ENCODE results near the gene PCDHGA8. TPM values are rescaled to one million over a fixed set of nuclear protein-coding genes. Genes with fewer than 3 reads are reported as not detected.

Gene PCDHGA8
- total RNA-seq, 1 donor from 2014 or later: 2.0 TPM

GRCh38 chr5:141417494-141418172 is 25.2 kb downstream of the PCDHGA8 start, which contains the start of gene PCDHGB7:
Gene PCDHGB7 (plus strand): TSS chr5:141417677. CDS start chr5:141417860, 183 bp downstream.

DNA sequence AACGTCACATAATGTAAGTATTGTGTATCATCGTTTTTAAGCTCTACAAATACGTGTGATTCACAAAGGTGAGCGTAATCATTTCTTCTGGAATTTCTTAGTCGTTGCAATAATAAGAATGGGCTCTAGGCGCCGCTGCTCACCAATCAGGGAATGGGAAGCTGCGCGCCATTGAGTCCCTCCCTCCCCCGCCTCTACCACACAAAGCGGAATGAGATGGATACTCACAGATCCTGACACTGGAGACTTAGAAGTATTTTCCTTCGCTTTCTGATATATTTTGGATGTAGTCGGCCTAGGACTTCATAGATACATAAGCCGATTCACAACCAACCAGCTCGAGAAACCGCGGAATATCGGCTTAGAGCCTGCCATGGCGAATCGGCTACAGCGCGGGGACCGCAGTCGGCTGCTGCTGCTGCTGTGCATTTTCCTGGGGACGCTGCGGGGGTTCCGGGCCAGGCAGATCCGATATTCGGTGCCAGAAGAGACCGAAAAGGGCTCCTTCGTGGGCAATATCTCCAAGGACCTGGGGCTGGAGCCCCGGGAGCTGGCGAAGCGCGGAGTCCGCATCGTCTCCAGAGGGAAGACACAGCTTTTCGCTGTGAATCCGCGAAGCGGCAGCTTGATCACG is 28.5 kb downstream of the PCDHGA8 start, which contains the start of gene PCDHGA11:
PCDHGA11 (plus strand) TSS at position 197 of the 634 bp plus-strand sequence; CDS start at position 374, 177 bp downstream.

DNA sequence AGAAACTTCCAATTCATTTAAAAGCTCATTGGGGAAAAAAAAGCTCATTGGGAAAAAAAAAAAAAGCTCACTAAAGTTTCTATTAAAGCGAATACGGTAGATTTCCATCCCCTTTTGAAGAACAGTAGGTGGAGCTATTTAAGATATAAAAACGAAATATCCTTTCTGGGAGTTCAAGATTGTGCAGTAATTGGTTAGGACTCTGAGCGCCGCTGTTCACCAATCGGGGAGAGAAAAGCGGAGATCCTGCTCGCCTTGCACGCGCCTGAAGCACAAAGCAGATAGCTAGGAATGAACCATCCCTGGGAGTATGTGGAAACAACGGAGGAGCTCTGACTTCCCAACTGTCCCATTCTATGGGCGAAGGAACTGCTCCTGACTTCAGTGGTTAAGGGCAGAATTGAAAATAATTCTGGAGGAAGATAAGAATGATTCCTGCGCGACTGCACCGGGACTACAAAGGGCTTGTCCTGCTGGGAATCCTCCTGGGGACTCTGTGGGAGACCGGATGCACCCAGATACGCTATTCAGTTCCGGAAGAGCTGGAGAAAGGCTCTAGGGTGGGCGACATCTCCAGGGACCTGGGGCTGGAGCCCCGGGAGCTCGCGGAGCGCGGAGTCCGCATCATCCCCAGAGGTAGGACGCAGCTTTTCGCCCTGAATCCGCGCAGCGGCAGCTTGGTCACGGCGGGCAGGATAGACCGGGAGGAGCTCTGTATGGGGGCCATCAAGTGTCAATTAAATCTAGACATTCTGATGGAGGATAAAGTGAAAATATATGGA is 38.1 kb downstream of the PCDHGA8 start, which contains the start of gene PCDHGA12:
PCDHGA12 (plus strand) TSS at position 176 of the 782 bp plus-strand sequence; CDS start at position 429, 253 bp downstream.

Other genes starting within 250 kb of the PCDHGA8 start
- gene PCDHB6, start 242.6 kb upstream of the PCDHGA8 start, total RNA-seq (ENCODE audit: low replicate concordance): 0.08 TPM in 1 of 2 replicates, not detected in the other
- gene PCDHB7, start 220.0 kb upstream of the PCDHGA8 start, total RNA-seq (ENCODE audit: low replicate concordance): 0.30 and 0.47 TPM in 2 replicates
- 0.23 and 0.35 TPM in 2 replicates for gene PCDHB8, start 214.8 kb upstream of the PCDHGA8 start, total RNA-seq (ENCODE audit: low replicate concordance)
- 0.23 and 0.70 TPM in 2 replicates for gene PCDHB16, start 210.2 kb upstream of the PCDHGA8 start, total RNA-seq (ENCODE audit: low replicate concordance)
- 0.12 and 0.30 TPM in 2 replicates for gene PCDHB9, start 205.5 kb upstream of the PCDHGA8 start, total RNA-seq (ENCODE audit: low replicate concordance)
- 0.59 and 0.68 TPM in 2 replicates for gene PCDHB10, start 200.3 kb upstream of the PCDHGA8 start, total RNA-seq (ENCODE audit: low replicate concordance)
- gene PCDHB11, start 193.0 kb upstream of the PCDHGA8 start, total RNA-seq (ENCODE audit: low replicate concordance): 0.38 and 0.70 TPM in 2 replicates
- 0.15 and 0.23 TPM in 2 replicates for gene PCDHB12, start 183.9 kb upstream of the PCDHGA8 start, total RNA-seq (ENCODE audit: low replicate concordance)
- 0.59 and 0.75 TPM in 2 replicates for gene PCDHB13, start 178.7 kb upstream of the PCDHGA8 start, total RNA-seq (ENCODE audit: low replicate concordance)
- gene PCDHB14, start 169.3 kb upstream of the PCDHGA8 start, total RNA-seq (ENCODE audit: low replicate concordance): 0.59 and 2.1 TPM in 2 replicates
- gene PCDHB15, start 147.2 kb upstream of the PCDHGA8 start, total RNA-seq (ENCODE audit: low replicate concordance): 0.70 and 1.2 TPM in 2 replicates
- gene SLC25A2, start 88.6 kb upstream of the PCDHGA8 start, total RNA-seq (ENCODE audit: low replicate concordance): 0.23 TPM in 1 of 2 replicates, not detected in the other
- gene TAF7, start 71.8 kb upstream of the PCDHGA8 start, total RNA-seq (ENCODE audit: low replicate concordance): 69.5 and 80.4 TPM in 2 replicates
- 0.75 and 1.3 TPM in 2 replicates for gene PCDHGA1, start 62.1 kb upstream of the PCDHGA8 start, total RNA-seq (ENCODE audit: low replicate concordance)
- gene PCDHGA2, start 53.9 kb upstream of the PCDHGA8 start, total RNA-seq (ENCODE audit: low replicate concordance): 1.2 and 1.7 TPM in 2 replicates
- gene PCDHGA3, start 48.8 kb upstream of the PCDHGA8 start, total RNA-seq (ENCODE audit: low replicate concordance): 0.23 and 0.98 TPM in 2 replicates
- gene PCDHGB1, start 42.5 kb upstream of the PCDHGA8 start, total RNA-seq (ENCODE audit: low replicate concordance): 1.5 and 2.4 TPM in 2 replicates
- gene PCDHGA4, start 37.6 kb upstream of the PCDHGA8 start, total RNA-seq (ENCODE audit: low replicate concordance): 3.2 and 4.4 TPM in 2 replicates
- gene PCDHGB2, start 32.6 kb upstream of the PCDHGA8 start, total RNA-seq (ENCODE audit: low replicate concordance): 1.6 and 2.0 TPM in 2 replicates
- gene PCDHGA5, start 28.5 kb upstream of the PCDHGA8 start, total RNA-seq (ENCODE audit: low replicate concordance): 0.98 and 1.3 TPM in 2 replicates
- 3.5 and 5.6 TPM in 2 replicates for gene PCDHGB3, start 22.4 kb upstream of the PCDHGA8 start, total RNA-seq (ENCODE audit: low replicate concordance)
- gene PCDHGA6, start 18.7 kb upstream of the PCDHGA8 start, total RNA-seq (ENCODE audit: low replicate concordance): 2.2 and 2.3 TPM in 2 replicates
- 2.3 and 2.8 TPM in 2 replicates for gene PCDHGA7, start 9.9 kb upstream of the PCDHGA8 start, total RNA-seq (ENCODE audit: low replicate concordance)
- 22.8 and 23.2 TPM in 2 replicates for gene PCDHGB4, start 4.9 kb upstream of the PCDHGA8 start, total RNA-seq (ENCODE audit: low replicate concordance)
- 11.5 and 16.9 TPM in 2 replicates for gene PCDHGB5, start 5.3 kb downstream of the PCDHGA8 start, total RNA-seq (ENCODE audit: low replicate concordance)
- gene PCDHGA9, start 10.1 kb downstream of the PCDHGA8 start, total RNA-seq (ENCODE audit: low replicate concordance): 1.7 and 2.8 TPM in 2 replicates
- 1.9 and 3.5 TPM in 2 replicates for gene PCDHGB6, start 15.4 kb downstream of the PCDHGA8 start, total RNA-seq (ENCODE audit: low replicate concordance)
- gene PCDHGA10, start 20.4 kb downstream of the PCDHGA8 start, total RNA-seq (ENCODE audit: low replicate concordance): 2.6 and 4.2 TPM in 2 replicates
- gene PCDHGB7, start 25.0 kb downstream of the PCDHGA8 start, total RNA-seq (ENCODE audit: low replicate concordance): 6.7 and 7.3 TPM in 2 replicates
- 4.7 and 7.1 TPM in 2 replicates for gene PCDHGA11, start 28.4 kb downstream of the PCDHGA8 start, total RNA-seq (ENCODE audit: low replicate concordance)
- 5.8 and 9.9 TPM in 2 replicates for gene PCDHGA12, start 37.9 kb downstream of the PCDHGA8 start, total RNA-seq (ENCODE audit: low replicate concordance)
- gene PCDHGC3, start 83.3 kb downstream of the PCDHGA8 start, total RNA-seq (ENCODE audit: low replicate concordance): 29.7 and 39.8 TPM in 2 replicates
- 0.90 and 2.5 TPM in 2 replicates for gene PCDHGC4, start 92.4 kb downstream of the PCDHGA8 start, total RNA-seq (ENCODE audit: low replicate concordance)
- gene PCDHGC5, start 96.4 kb downstream of the PCDHGA8 start, total RNA-seq (ENCODE audit: low replicate concordance): 1.4 and 1.8 TPM in 2 replicates
- gene DIAPH1, start 226.4 kb downstream of the PCDHGA8 start, total RNA-seq (ENCODE audit: low replicate concordance): 16.0 and 23.2 TPM in 2 replicates
- 55.3 and 60.4 TPM in 2 replicates for gene HDAC3, start 244.2 kb downstream of the PCDHGA8 start, total RNA-seq (ENCODE audit: low replicate concordance)
- gene RELL2, start 244.4 kb downstream of the PCDHGA8 start, total RNA-seq (ENCODE audit: low replicate concordance): 1.9 and 3.6 TPM in 2 replicates

All from smooth muscle cell of the coronary artery (primary cell).